GM10847 (cell line): ENCODE results near the gene AQP12B.

Experiments used
- POLR2A ChIP-seq: IDR thresholded peaks from 2 replicates; pipeline ENCODE4 v1.6.1; 2011; ENCODE audit not compliant: insufficient read length; ENCODE audit errors: extremely low read depth

Gene AQP12B

DNA sequence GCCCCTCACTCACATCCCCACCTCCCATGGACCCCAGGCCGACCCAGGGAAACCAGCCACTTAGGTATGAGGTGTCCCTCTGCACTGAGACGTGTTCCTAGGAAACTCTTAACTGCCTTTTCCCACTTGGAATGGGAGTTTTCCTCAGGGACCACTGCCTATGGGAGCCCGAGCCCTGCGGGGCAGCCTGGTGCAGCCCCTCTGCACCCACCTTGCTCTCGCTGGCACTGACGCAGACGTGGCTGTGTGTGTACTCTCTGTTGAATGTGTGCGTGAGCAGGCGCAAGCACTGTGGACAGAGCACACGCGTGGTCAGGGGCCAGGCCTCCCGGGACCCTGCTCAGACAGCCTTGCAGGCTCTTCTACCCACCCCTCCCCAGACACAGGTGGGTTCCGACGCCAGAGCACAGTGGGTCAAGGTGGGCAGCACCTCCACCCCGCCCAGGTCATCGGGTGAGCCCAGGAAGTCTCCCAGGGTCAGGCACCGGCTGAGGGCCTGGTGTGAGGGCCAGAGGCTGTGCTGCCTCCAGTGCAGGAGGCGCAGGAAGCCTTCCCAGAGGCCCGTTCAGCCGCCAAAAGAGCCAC, 39.0 kb upstream of the AQP12B start:
- no peak for TF ChIP-seq POLR2A

DNA sequence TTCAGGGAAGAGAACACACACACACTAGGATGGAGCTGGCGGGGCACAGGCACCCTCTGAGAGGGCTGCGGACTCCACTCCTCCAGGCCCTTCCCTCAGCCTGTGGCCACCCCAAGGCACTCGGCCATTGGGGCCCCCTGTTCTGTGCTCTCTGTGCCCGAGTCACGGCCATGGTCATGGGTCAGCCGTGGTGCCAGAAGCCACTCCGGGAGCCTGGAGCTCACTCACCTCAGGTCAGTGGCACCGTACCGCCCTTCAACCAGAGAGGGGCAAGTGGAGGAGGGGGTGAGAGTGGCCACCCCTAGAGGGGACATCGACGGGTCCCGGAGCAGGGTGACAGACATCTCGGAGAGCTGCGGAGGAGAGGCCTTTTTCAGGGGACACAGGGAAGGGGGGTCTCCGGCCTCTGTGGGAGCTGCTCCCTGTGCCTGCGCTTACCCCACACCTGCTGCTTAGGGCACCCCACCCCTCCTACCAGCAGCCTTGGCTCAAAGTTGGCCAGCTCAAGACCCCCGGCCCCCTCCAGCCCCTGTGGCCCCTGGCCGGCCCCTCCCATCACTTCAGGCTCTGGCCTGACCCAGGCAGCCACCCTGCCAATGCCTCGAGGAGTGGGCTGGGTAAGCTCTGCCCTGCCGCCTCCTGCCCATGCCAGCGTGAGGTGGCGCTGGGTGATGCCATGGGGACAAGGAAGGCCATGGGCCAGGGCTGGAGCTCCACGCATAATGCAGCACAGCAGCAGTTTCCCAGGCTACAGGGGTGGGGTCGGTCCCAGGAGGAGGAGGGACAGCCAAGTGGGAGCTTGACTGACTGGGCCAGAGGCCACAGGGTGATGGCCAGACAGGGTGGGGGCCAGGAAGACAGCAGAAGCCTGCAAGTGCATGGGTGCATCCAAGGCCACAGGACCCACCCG, 38.3 kb upstream of the AQP12B start:
- TF ChIP-seq POLR2A = no peak

DNA sequence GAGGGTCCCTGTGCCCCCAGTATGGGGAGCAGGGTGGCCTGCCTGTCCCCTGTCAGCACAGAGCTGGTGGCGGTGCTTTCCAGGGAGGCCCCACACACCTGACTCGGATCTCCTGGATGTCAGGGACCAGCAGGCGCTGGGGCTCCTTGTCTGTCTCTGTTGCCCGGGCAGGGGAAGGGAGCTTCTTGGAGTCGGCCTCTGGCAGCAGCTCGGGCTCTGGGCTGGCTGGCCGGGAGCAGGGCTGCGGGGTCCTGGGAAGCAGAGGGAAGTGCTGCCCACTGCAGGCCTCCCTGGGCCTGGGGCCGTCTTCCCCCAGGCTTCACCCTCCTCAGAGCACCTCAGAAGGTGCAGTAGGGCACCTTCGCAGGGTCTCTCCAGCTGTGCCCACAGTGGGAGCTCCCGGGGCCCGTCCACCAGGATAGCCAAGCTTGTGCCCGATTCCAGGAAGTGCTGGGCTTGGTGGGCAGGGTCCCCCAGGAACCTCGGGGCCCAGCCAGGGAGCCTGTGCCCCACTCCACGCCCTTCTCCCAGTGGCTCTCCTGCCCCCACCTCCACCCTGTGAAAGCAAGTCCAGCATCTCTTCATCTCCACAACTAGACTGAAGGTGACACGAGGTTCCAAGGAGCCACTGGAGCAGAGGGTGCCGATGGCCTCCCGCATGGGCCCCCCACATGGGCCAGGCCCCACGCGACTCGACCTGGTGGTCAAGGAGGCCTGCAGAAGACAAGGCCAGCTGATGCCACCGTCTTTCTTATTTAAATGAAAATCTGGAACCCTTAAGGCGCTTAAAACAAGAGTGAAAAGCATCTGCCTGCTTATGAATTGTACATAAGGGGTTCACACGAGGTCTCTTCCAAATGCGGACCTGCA, 37.2 kb upstream of the AQP12B start:
- no peak for TF ChIP-seq POLR2A

DNA sequence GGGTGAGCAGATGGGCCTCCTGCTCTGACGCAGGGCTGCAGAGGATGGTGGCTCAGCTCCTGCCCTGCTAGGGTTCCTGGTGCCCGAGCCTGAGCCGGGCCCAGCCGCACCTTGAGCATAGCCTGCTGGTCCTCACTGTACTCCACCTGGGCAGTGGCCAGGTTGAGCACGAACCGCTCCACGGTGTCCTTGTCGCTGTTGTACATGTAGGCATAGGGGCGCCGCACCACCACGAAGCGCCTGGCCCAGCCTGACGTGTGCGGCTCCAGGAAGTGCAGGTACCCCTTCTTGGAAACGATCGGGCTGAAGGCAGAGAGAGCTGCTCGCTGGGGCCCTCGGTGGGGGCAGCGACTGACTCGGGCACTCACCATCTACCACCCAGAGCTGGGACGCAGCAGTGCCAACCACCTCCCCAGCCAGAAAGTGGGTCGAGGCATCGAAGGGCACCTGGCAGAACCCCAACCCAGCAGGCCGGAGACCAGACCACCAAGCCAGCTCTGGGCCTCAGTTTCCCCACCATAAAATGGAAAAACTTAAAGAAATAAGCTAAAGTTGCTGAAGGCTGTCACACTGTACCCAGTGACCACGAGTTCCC, 36.3 kb upstream of the AQP12B start:
- TF ChIP-seq POLR2A = no peak

DNA sequence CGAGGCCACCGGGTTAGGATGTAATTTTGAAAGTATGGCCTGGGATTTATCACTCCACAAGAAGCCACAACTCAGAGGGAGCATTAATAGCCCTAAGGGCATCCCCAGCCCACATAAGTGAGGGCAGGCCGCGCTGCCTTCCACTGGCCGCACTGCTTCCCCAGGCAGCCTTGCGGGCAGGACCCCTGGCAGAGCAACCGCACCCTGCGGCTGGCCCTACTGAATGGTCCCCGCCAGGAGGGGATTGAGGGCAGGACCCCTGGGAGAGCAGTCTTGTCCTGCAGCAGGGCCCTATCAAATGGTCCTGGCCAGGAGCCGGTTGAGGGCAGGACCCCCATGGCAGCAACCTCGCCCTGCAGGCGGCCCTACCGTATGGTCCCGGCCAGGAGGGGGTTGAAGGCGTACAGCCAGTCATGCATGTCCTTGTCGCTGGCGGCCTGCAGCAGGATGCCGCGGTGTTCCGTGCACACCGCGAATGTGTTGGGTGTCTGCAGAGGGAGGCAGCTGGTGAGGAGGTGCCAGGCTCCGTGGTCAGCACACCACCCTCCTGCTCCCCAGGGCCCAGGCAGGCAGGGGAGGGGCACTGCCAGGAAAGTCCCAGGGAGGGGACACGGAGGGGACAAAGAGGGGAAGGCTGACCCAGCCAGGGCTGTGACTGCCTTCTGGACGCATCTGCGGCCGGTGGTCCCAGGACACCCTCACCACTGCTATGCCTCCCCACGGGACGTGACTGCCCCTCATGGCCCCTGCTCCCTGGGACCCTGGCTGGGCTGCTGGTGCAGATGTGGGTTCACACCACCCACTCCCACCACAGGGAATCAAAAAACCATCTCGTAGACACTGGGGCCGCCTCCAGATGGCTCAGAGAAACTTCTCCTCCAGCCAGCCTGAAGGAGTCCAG, 35.2 kb upstream of the AQP12B start:
- no peak for TF ChIP-seq POLR2A

DNA sequence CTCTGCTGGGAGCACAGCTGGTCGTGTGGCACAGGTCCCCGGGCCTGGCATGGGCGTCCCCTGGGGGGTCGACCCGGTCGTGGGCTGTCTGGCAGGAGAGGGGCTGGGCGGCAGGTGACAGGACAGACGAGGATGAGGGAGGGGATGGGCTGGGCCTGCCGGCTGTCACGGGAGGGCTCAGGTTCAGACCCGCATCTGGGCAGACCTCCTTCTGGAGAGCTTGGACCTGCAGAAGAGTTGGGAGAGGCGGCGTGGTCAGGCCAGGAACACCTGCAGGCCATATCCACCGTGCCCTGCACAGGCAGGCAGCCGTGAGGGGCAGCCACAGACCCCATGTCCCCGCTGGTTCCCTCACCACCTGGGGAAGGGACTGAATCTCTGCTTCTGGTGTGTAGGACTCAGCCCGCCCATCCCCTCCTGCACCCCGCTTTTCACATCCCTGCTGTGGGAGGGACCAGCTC, 34.5 kb upstream of the AQP12B start:
- TF ChIP-seq POLR2A = no peak

DNA sequence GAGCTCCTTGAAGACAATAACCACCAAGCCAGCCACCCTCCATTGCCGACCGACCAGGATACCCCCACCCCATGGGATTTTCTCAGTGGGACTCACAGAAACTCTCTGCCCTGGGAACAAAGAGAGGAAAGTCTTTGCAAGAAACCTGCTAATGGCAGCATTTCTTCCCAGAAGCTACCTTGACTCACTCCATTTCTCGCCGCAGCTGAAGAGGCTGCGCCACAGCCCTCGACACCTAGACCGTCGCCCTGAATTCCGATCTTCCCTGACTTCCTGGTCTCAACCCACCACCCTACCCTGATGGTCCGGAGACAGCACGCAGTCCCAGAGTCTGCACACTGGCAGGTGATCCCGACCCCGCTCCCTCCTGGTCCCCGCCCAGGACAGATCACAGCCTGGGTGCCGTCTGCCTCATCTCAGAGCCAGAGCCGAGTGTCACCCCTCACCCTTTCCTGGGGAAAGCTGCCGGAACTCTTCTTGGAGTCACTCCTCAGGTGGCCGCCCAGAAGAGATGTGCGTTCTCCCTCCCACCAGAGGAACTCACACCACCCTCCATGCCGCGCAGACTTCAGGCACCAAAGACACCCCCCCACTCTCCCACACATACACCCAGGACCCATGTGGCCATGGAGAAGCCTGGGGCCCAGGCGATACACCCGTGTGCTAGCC, 33.6 kb upstream of the AQP12B start:
- TF ChIP-seq POLR2A = no peak

DNA sequence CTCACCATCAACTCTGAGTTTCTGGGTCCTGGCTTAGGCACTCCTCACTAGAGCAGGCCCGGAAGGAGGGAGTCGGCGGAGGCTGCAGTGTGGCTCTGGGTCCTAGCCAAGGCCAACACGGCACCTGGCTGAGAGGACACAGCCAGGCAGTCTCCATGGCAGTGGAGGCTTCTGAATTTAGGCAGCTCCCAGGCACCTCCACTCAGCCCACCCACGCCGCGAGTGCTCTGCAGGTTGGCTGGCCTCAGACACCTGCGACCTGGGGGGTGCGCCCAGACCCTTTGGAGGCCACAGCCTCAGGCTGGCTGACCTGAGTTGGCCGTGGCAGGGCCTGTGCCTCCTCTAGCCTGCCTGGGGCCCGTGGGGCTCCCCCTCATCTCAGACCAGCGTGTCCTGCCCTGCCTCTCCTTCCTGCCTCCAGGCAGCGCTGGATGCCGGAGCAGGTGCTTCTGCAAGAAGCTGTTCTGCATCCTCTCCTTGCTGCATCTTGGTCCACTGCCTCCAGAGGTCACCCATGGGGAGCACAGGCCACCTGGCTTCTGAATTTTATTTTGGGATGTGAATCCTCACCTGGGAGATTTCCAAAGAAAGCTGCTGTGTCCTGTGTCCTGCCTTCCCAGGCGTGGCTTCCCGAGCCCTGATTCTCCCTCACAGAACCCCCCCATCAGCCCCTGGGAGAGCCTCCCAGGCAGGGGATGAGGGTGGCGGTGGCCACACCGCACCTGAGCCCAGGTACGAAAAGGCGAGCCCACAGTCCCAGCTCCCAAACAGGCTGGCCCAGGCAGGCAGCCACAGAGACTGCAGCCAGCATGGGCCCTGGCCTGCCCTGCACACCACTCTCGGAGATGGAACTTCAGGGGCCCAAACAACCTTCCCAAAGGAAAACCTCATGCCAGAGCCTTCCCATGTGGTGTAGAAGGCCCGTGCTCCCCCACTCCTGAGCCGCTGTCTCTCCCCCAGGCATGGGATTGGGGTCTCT, 32.4 kb upstream of the AQP12B start:
- no peak for TF ChIP-seq POLR2A

DNA sequence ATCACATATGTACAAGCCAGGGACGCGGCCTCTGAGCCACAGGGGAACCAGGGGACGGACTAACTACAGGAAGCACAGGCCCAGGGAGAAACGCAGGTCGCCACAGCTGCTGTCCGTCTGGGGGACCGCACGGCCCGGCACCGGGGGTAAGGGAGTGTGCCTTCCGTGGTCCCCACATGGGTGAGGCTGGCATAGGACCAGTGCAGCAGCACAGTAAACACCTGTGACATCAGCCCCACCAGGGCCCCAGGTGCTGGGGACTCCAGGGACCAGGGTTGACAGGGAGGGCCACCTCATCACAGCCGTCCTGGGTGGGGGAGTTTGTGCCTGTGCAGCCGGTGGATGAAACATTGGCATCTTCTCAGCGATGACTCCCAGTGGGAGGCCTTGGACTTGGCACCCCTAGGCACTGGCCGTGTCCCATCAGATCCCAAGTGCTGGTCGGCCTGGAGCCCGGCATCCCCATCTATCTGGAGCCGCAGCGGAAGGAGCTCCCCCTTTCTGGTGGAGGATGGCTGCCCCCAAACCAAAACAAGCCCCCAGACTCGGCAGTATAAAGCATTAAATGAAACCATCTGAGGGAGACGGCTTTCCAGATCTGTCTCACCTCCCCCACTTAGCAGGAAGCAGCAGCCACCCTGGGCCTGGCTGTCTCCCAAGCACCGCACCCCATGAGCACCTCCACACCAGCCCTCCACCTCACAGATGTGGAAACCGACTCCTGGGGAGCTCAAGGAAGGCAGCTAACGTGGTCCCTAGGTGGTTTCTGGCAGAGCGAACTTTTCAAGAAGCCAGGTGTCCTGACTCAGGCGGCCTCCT, 31.5 kb upstream of the AQP12B start:
- no peak for TF ChIP-seq POLR2A

DNA sequence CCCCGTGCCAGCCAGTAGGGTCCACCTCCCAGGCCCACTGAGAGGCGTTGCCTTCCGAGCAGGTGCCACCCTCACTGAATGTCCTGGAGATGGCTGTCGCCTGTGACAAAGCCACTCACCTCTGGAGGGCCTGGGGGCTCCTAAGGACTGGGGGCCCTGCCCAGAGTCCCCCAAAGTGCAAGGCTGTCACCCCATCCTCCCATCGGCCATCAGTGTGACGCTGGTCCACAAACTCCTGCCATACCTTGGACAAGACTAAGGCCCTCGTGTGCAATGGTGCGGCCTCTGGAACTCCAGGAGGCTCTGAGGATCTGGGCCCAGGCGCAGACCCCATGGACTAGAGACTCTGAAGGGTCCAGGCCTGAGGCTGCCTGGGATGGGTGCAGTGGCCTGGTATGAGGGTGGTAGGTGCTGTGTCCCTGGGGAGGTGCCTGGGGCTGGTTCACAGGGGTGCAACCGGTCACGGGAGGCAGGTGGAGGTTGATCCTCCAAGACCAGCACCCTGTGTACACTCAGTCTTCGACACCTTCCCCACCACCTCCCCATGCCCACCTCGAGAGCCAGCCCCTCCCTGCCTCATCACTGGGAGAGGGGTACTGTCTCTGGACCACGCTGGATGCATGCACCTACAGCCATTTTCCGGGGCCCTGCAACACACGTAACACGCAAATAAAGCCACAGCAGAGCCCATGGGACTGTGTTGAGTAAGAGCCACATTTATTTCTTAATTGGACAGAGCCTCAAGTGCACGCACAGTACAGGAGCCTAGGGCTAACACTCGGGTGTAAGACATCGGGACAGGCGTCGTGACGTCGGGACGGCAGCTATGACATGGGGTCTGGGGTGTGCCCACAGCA, 30.6 kb upstream of the AQP12B start:
- TF ChIP-seq POLR2A = no peak

DNA sequence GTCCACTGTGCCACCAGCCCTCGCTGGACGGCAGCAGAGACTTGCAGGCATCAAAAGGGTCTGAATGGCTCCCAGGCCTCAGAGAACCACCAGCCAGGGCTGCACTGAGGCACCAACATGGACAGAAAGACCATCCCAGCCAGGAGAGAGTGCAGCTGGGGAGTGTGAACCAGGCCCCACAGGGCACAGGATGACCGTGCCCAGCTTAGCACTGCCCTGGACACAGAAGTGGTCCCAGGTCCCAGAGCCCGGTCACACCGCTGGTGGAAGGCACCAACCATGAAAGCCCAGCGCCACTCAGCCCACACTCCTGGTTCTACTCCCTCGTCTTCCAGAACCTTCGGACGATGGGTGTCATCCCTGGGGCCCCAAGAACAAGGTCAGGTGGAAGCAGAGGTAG, 29.4 kb upstream of the AQP12B start:
- TF ChIP-seq POLR2A = no peak
